GM19397 (cell line): ENCODE data around the gene NTMT1.
A peak's percentile ranks its signal among the peaks of the same experiment; 100 is the strongest.
"Not testable (repeated sequence)": the region's sequence is repeated elsewhere in the genome, so short reads cannot be mapped to it uniquely, and the experiment has no call there.

ENCODE experiments used
- ATAC-seq: cut with Tn5 transposase; IDR thresholded peaks from one replicate; pipeline ENCODE4 v1.9.1; 2021; ENCODE audit warnings: mild to moderate bottlenecking, moderate library complexity; ENCODE audit not compliant: unreplicated experiment

Gene NTMT1, protein sequence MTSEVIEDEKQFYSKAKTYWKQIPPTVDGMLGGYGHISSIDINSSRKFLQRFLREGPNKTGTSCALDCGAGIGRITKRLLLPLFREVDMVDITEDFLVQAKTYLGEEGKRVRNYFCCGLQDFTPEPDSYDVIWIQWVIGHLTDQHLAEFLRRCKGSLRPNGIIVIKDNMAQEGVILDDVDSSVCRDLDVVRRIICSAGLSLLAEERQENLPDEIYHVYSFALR

DNA sequence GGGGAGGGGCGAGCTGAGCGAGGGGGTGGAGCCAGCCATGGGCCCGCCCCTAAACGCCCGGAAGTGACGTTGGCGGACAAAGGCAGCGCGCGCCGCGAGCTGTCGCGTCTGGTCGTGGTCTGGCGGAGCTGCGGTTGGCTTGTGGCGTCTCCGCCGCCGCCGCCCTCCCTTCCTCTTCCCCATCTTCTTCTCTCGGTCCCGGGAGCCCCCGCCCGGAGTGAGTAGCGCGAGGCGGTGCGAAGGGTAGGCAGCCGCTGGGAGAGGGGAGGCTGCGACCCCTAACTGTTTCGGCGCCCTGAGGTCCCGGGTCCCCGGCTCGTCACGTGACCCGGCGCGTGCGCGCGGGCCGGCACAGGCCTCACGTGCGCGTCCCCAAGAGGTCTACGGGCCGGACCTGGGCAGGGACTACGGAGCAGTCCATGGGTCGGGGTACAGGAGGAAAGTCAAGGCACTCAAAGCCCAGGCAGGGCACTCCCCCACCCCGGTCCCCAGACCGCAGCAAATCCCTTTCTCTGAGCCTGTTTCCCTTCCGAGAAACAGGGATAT lies at the start of gene NTMT1:
Gene NTMT1 (plus strand): TSS at position 85 of the 546 bp plus-strand sequence. CDS start 6,541 bp downstream, outside the sequence.
- ATAC-seq = peak; percentile 79

DNA sequence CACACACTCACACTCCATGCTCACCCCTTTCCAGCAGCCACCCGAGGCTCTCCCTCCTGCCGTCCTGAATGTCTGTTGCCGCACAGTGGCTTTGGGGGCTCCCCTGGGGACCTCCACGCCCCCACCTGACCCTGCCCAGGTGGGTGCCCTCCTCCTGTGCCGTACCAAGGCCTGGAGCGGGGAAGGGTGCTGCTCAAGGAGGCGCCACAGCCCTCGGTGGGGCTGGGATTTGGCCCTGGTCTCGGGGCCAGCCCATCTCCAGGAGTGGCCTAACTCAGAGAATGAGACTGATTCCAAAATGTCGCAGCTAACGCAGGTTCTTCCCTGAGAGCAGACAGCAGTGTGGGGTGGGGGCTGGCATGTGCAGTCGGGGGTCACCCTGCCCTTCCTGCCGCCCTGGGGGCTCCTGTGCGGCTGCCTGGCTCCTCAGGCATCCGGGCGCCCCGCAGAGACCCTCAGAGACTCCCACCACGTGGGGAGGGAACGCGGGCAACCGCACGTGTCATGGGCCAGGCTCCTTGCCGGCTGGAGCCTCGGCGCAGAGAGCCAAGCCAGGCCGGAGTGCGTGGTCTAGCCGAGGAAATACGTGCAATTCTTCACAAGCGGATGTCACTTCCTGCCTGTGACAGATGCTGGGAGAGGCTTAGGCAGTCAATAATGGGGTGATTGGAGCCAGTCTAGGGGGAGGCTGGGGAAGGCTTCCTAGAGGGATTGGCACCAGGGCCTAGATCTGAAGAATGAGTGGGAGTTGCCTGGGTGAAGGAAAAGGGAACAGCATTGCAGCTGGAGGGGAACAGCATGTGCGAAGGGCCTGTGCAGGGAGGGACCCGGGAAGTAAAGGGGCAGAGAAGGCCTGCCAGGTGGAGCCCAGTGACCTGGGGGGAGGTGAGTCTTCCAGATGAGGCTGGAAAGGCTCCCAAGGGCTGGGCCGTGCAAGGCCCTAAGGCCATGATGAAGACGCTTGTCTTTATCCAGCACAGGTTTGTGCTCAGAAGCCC lies 49.1 kb upstream of the NTMT1 start:
- ATAC-seq = no peak

DNA sequence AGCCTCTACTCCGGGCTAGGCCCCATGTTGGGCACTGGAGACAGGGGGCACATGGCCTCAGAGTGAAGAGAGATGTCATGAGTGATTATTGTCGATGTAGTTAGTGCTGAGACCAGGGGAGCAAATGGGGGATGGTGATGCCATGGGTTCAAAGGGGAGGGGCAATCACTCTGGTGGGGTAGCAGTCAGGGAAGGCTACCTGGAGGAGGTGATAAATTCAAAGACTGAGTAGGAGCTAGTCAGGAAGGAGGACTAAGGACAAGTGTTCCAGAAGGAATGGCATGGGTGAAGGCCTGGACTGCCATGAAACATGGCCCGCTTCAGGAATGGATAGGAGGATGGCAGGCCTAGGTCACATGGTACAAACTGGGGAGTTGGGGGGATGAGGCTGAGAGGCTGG lies 46.7 kb upstream of the NTMT1 start:
- ATAC-seq = no peak

DNA sequence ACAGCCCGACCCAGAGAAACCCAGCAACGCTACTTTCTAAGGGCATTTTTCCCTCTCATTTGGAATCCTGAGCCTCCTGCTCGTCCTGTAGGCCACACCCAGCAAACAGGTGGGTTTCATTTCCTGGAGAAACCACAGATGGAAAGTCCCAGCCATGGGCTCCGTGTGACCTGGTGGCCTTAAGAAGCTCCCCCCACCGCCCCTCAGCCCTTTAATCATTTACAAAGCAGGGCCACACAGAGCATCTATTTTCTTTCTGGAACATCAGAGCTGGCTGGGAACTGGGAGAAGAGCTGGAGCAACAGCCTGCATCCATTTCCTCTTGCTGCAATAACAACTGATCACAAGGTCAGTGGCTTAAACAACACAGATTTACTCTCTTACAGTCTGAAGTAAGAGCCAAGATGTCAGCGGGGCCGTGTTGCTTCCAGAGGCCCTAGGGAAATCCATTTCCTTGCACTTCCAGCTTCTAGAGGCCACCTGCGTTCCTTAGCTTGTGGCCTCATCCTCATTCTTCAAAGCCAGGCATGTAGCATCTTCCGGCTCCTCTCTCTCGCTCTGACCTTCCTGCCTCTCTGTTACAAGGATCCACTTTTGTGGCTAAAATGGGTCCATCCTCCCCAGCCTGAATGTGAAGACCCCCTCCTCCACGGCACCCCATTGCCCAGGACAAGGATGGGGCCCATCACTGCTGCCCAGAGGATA lies 45.6 kb upstream of the NTMT1 start:
- no peak for ATAC-seq

DNA sequence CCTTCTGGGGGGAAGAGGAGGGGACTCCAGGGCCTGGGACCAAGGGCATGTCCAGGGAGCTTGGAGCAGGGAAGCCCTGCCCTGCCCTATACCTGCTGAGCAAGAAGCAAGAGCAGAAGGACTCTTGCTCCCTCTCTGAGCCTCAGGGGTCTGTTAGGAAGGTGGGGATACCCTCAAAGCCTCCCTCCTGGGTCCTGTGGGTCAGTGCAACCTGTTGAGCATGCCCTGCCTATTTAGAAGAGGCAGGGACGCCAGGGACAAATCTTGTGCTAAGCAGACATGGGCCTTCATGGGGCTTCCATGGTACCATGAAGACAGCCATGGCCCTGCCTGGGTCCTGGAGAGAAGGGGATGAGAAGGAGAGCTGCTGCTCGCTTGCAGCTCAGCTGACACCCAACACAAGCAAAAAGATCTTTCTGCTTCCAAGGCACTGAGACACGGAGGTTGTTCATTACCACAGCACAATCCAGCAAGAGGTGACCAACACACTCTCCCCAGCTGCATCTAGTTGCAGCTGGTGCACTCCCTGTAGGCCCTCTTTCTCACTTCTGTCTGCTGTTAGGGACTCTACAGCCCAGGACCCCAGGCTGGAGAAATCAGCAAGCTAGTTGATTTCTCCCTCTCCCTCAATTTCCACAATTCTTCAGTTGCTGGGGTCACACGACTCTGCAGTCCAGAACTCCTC lies 44.3 kb upstream of the NTMT1 start:
- ATAC-seq = no peak

DNA sequence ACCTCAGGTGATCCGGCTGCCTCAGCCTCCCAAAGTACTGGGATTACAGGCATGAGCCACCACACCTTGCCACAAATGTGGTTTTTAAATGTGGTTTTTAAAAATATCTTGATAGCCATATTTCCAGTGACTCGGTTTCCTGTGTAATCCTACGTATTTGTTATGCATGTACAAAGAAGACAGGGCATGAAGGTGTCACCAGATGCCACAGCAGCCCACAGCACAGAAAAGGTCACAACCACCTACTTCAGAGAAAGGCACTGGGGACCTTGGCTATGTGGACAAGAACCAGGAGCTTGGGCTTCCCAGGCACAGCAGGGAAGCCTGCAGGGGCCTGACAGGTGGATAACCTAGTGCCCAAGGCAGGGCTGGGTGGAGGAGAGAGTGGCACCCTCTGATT lies 43.1 kb upstream of the NTMT1 start:
- ATAC-seq = no peak

DNA sequence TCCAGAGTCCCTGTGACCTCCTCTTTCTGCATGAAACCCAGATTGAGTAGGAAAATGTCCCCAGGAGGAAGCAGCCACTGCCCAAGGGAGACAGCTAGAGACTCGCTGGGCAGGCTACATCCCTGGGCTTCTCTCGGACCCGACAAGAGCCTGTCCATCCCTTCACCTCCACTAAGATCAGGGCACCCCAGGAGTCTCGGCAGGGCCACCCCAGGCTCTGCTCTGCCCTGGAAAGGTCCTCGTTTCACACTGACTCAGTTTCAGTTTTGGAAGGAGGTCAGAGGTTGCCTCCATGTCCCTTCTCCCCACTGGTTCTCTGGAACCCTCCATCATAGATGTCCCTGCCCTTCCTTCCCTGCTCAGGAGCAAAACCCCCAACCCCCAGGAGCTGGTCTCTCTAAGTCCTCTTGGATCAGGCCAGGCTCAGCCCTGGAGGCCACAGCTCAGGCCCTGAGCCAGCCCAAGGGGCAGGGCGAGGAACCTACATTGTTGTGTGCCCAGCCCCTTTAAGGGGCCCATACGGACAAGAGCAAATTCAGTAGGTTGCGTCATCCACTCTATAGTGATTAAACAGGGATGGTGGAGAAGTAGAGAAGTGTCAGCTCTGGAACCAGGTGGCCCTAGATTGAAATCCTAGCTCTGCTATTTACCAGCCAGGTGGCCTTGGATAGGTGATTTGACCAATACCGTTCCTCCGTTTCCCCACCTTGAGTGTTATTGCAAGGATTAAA lies 42.5 kb upstream of the NTMT1 start:
- no peak for ATAC-seq

DNA sequence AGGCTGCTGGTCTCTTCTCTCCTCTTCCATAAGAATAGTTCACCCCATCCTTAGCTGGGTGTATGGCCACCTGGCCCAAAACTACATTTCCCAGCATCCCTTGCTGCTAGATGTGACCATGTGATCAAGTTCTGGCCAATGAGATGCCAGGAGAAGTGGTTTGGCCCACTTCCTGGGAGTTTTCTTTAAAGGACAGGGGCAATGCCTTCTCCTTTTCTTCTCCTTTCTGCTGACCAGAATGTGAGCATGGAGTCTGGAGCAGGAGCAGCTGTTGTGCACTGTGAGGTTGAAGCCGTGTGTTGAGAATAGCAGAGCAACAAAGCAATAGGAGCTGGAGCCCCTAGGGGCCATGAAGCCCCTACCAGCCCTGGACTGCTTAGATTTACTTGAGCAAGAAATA lies 41.8 kb upstream of the NTMT1 start:
- no peak for ATAC-seq

DNA sequence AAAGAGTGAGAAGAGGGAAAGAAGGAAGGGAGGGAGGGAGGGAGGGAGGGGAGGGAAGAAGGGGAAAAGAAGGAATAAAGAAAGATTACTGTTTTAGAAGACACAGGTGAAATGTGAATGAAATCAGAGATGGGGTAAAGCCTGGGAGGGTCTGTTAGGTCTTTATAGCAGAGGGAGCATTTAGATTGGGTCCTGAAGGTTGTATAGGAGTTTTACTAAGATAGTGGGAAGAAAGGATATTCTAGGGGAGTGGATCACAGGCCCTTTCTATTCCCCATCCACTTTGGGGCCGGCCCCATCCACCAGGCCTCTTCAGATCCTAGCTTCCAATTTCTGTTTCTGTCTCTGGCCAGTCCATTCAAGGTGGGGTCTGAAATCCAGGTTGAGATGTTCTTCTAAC lies 40.6 kb upstream of the NTMT1 start:
- ATAC-seq = no peak

DNA sequence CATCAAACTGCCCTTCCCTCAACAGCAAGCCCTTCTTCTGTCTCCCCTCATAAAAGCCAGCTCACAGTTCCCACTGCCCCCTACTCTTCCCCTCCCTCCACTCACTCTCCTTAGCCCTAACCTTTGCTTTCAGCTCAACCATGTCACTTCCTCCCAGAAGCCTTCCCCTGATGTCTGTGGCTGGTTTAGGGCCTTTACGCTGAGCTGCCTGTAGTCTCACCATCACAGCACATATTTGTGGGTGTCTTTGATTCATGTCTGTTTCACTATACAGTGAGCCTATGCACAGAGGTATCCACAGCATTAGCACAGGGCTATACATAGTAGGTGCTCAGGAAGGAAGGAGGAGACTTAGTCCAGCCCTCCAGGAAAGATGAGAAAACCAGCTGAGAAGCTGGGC lies 39.7 kb upstream of the NTMT1 start:
- no peak for ATAC-seq

DNA sequence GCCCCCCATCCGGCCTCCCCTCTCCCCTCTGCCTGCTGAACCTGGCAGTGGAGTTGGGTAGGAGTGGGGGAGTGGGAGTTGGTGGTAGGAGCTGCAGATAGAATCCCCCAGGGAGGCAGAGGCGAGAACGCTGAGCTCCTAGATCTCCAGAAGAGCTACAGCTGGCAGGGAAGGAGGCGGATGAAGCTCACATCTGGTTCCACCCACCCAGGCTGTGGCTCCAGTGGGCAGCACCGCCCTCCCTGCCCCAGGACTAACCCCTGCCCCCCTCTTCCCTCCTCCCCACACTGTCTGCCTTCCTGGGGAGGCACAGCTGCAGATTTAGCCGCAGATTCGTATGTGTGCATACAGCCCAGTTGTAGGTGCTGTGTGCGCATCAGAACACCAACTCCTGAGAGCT lies 39.3 kb upstream of the NTMT1 start:
- ATAC-seq = no peak

DNA sequence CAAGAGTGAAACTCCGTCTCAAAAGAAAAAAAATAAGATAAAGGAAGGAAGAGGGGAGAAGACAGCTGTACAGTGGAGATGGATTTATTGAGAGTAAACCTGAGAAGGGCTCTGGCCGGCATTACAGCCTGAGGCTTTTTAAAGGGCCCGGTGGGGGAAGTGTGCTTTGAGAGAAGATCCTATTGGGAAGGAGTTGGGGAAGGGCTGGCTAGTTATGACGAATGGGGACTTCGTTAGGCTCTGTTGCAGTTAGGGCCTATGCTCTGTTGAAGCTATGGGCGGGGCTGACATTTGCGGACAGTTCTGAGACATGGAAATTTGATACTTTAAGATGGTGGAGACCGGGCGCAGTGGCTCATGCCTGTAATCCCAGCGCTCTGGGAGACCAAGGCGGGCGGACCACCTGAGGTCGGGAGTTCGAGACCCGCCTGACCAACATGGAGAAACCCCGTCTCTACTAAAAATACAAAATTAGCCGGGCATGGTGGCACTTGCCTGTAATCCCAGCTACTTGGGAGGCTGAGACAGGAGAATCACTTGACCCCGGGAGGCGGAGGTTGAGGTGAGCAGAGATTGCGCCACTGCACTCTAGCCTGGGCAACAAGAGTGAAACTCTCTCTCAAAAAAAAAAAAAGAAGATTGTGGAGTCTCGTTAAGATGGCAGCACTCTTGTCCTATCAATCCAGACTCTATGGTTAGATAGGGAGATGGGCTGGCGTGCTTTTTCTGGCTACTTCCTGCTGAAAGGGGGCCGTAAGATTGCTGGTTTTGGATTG lies 38.3 kb upstream of the NTMT1 start:
- no peak for ATAC-seq

DNA sequence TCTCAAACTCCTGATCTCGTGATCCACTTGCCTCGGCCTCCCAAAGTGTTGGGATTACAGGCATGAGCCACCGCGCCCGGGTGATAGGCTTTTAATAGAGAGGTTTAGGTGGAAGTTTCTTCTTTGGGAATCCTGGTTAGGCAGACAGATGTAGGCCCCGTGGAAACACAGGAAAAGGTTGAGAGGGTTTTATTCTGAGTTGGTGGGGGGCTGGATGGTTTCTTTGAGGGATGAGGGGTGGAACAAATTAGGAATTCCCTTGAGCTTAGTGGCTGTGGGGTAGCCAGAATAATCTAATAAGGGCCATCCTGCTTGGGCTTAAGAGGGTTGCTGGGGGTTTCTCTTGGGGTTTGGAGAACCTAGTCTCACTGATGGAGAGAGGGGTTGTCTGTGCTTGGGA lies 35.5 kb upstream of the NTMT1 start:
- ATAC-seq = no peak

DNA sequence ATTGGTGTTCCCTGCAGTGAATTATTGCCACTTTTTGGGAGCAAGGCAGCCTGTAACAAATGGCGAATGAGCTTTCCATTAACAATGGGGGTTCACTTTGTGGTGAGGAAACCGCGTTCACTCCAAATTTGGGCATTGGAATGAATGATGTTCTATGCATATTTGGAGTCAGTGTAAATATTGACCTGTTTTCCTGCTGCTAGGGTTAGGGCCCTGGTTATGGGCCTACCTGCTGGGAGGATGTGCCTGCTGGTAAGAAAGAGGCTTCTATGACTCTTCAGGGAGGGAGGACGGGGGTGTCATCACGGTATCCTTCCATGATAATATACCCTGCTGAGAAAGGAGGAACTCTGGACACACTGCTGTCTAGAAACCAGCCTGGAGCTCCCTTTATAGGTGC lies 34.0 kb upstream of the NTMT1 start:
- no peak for ATAC-seq

DNA sequence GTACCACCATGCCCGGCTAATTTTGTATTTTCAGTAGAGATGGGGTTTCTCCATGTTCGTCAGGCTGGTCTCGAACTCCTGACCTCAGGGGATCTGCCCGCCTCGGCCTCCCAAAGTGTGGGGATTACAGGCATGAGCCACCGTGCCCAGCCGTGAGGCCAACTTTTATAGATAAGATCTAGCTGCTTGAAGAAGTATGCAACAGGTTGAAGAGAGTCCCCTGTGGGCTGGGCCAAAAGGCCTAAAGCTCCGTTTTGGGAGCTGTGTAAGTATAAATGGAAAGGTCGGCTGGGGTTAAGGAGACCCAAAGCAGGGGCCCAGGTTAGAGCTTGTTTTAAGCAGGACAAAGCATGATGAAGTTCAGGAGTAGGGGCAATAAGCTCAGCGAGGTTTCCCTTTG lies 33.2 kb upstream of the NTMT1 start:
- not testable (repeated sequence) for ATAC-seq

DNA sequence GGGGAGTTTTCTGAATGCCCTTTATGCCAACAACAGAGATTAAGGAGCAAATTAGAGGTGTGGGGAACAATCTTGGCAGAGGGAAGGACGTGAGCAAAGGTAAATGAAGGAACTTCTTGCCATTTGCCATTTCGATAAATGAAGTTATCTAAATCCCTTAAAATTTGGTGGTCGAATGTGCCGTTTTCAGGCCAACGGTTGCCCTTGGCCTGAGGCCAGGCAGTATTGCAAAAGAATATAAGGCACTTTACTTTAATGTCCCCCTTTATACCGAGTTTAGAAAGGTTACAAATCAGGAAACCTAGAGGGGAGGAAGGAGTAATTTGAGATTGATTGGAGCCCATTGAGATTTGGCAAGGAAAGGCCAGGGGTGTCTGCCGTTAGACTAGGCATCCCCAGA lies 31.3 kb upstream of the NTMT1 start:
- no peak for ATAC-seq

DNA sequence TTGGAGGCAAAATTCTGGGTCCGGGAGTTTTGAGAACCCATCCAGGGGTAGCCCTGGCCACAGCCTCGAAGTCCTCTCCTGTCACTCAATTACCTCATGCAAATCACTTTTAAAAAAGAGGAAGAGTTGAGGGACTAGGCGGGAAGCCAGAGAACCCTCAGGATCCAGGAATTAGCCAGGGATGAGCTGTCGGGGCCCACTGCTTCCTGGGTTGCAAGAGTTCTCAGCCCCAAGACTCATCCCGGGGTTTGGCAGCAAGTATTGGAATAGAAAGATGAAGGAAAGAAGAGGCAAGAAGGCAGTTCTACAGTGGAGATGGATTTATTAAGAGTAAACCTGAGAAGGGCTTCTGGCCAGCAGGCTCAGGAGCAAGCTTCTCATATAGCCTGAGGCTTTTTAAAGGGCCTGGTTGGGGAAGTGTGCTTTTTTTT lies 30.6 kb upstream of the NTMT1 start:
- no peak for ATAC-seq

DNA sequence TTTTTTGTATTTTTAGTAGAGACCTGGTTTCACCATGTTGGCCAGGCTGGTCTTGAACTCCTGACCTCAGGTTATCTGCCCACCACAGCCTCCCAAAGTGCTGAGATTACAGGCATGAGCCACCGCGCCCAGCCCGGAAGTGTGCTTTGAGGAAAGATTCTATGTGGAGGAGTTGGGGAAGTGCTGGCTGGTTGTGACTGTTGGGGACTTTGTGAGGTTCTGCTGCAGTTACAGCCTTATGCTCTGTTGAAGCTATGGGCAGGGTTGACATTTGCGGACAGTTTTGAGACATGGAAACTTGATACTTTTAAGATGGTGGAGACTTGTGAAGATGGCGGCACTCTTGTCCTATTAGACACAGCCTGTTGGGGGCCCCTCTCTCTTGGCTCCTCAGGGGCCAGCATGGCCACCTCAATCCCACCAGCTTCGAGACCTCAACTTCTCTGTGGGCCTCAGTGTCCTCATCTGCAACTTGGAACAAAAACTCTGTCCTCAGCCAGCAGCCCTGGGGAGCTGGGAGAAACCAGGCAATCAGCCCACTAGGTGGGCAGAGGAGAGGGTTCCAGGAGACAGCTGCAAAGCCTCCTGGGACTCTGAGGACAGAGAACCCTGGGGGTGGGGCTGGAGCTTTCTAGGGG lies 29.9 kb upstream of the NTMT1 start:
- no peak for ATAC-seq
